Measurements from ENCODE around the gene AP1S1. TPM values are rescaled to one million over a fixed set of nuclear protein-coding genes. Genes with fewer than 3 reads are reported as not detected.

AP1S1 gene
- total and polyA plus RNA-seq, 2 donors: 27.9 to 48.5 TPM

DNA sequence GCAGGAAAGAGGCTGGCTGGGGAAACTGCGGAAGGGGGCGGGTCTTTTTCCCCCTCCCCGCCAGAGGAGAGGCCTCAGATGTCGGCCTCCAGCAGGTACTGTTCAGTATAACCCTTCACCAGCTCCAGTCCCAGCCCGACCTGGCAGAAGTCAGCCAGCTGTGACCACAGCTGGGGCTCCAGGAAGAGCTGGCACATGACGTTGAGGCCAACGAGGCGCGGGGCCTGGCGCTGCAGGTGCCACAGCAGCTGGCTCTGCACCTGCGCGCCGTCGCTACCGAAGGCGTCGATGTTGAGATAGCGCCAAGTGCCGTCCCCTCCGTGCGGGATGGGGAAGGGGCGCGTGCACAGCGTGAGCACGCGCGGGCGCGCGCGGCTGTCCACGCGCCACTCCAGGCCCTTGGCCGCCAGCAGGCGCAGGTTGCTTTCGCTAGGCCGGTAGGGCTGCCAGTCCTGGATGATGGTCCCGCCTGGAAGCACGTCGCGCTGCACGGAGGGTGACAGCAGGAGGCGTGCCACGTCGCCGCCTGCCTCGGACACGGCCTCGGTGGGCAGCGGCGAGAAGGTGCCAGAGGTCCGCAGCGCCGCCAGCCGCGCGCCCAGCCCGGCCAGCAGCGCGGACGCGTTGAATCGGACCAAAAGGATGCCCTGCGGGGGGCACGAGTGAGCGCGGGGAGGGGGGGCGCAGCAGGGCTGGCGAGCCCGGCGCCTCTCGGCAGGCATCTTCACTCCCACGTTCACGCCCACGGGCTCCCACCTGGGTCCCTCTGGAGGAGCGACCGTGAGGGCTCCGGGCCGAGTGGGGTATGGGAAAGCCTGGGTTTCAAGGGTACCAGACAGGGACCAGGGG, 18.0 kb downstream of the AP1S1 start:
- Histone ChIP-seq H3K27me3 (ENCODE audit: control insufficient read depth in 2 of 2, insufficient read depth in 1 of 2, low read length in 1 of 2) (peaks cover 77 to 100% of the 10 kb centered on the region in 2 donors), H3K4me3 (ENCODE audit: low read length in 2 of 2) (no peak overlapping the region)
- DNase-seq (ENCODE audit: low read depth in 6 of 9, low spot score in 9 of 9): peak in 1 of 9 donors; percentile 56

DNA sequence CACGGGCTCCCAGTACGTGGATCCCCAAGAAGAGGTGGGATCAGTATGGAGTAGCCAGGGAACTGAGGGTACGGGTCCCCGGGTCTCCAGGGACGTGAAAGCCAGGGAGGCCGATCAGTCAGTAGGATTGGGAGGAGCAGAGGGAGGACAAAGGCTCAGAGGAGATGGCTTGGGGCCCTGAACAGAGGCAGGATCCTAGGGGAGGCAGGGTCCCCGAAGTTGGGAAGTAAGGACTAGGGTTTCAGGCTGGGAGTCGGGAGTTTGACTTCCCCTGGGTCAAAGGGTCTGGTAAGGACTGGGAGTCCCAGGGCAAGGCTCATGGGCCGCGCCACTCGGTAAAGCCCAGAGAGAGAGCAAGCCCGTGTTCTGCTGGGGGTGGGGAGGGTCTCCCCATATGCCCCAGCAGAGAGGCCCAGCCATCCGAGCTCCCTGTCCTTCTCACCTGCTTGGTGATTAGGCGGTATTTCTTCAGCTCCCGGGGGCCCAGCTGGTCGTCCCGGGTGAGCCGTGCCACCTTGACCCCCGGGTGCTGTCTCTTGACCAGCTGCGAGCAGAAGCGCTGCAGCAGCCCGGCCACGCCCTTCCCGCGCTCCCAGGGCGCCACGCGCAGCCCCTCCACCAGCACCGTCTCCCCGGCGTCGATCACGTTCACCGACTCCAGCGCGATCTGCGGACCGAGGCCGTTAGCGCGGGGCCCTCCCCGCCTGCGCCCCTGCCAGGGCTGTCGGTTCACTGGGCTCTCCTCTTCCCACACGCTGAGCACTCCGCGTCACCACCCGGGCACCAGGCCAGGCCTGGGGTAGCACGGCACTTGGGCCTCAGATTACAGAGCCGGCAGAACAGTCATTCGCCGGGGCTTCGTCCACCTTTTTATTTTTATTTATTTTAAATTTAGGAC, 18.8 kb downstream of the AP1S1 start:
- Histone ChIP-seq H3K36me3 (ENCODE audit: control insufficient read depth in 2 of 2, insufficient read depth in 2 of 2, low read length in 1 of 2) (no peaks in the 10 kb centered on the region), H3K27me3 (ENCODE audit: control insufficient read depth in 2 of 2, insufficient read depth in 1 of 2, low read length in 1 of 2) (peaks cover 76 to 100% of the 10 kb centered on the region in 2 donors), H3K9me3 (ENCODE audit: control insufficient read depth in 2 of 2, insufficient read depth in 1 of 2, low read length in 1 of 2) (peaks cover 19 to 37% of the 10 kb centered on the region in 2 donors), H3K27ac (ENCODE audit: low read depth in 1 of 2, low read length in 1 of 2) (no peak overlapping the region), H3K4me1 (ENCODE audit: control insufficient read depth in 2 of 2, insufficient read depth in 2 of 2, low read length in 2 of 2) (peaks cover 32 to 51% of the 10 kb centered on the region in 2 donors), H3K4me3 (ENCODE audit: low read length in 2 of 2) (no peak overlapping the region)
- DNase-seq (ENCODE audit: low read depth in 6 of 9, low spot score in 9 of 9): no peak
- 5% methylated on average over 53 of the region's 53 CpGs for WGBS

More for the DNA sequence above, 18.0 kb downstream of the AP1S1 start:
- peaks cover 19 to 37% of the 10 kb centered on the region in 2 donors for H3K9me3 ChIP-seq (ENCODE audit: control insufficient read depth in 2 of 2, insufficient read depth in 1 of 2, low read length in 1 of 2)
- H3K27ac ChIP-seq (ENCODE audit: low read depth in 1 of 2, low read length in 1 of 2): no peak overlapping the region
- 6% methylated on average over 79 of the region's 79 CpGs for WGBS
- no peaks in the 10 kb centered on the region for H3K36me3 ChIP-seq (ENCODE audit: control insufficient read depth in 2 of 2, insufficient read depth in 2 of 2, low read length in 1 of 2)
- H3K4me1 ChIP-seq (ENCODE audit: control insufficient read depth in 2 of 2, insufficient read depth in 2 of 2, low read length in 2 of 2): peaks cover 33 to 58% of the 10 kb centered on the region in 2 donors

DNA sequence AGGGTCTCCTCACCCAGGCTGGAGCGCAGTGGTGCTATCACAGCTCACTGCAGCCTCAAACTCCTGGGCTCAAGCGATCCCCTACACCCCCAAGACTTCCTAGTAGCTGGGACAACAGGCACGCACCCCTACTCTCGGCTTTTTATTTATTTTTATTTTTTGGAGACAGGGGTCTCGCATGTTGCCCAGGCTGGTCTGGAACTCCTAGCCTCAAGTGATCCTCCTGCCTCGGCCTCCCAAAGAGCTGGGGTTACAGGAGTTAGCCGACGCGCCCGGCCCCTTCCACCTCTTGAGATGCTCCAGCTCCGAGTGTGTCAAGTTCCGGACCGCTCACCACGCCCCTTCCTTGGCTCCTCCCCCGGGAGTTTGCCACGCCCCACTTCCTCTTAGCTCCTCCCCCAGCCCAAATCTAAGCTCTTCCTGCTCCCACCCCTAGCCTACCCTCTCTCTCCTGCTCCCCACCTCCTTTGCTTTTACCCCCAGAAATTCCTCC, 19.5 kb downstream of the AP1S1 start:
- Histone ChIP-seq H3K4me1 (ENCODE audit: control insufficient read depth in 2 of 2, insufficient read depth in 2 of 2, low read length in 2 of 2) (peaks cover 32 to 49% of the 10 kb centered on the region in 2 donors), H3K27me3 (ENCODE audit: control insufficient read depth in 2 of 2, insufficient read depth in 1 of 2, low read length in 1 of 2) (peaks cover 72 to 100% of the 10 kb centered on the region in 2 donors), H3K9me3 (ENCODE audit: control insufficient read depth in 2 of 2, insufficient read depth in 1 of 2, low read length in 1 of 2) (peaks cover 19 to 37% of the 10 kb centered on the region in 2 donors), H3K36me3 (ENCODE audit: control insufficient read depth in 2 of 2, insufficient read depth in 2 of 2, low read length in 1 of 2) (no peaks in the 10 kb centered on the region), H3K4me3 (ENCODE audit: low read length in 2 of 2) (no peak overlapping the region), H3K27ac (ENCODE audit: low read depth in 1 of 2, low read length in 1 of 2) (no peak overlapping the region)
- no peak for DNase-seq (ENCODE audit: low read depth in 6 of 9, low spot score in 9 of 9)
- WGBS: 10% methylated on average over 16 of the region's 16 CpGs

DNA sequence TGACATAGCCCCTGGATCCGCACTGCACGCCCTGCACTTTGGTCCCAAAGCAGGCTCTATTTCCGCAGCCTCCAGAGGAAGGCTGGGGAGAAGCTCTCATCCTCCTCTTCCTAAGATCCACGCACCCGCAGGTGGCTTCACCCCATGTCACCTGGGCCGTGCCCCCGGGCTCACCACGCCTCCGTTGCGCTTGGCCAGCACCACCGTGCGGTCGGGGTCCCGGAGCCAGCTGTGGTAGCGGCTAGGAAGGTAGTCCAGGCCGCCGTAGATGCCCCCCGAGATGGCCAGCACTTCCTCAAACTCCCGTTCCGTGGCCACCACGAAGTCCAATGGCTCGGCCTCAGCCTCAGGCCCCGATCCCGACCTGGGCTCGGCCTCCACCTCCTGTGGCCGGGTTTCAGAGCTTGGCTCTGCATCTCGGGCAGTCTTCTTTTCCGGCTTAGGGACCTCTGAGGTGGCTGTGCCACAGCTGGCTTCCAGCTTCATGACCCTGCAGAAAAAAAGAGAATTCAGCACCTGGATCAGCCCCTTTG, 20.1 kb downstream of the AP1S1 start:
- 6% methylated on average over 28 of the region's 28 CpGs for WGBS
- DNase-seq (ENCODE audit: low read depth in 6 of 9, low spot score in 9 of 9): no peak
- Histone ChIP-seq H3K27ac (ENCODE audit: low read depth in 1 of 2, low read length in 1 of 2) (no peak overlapping the region), H3K36me3 (ENCODE audit: control insufficient read depth in 2 of 2, insufficient read depth in 2 of 2, low read length in 1 of 2) (no peaks in the 10 kb centered on the region), H3K9me3 (ENCODE audit: control insufficient read depth in 2 of 2, insufficient read depth in 1 of 2, low read length in 1 of 2) (peaks cover 19 to 34% of the 10 kb centered on the region in 2 donors), H3K4me3 (ENCODE audit: low read length in 2 of 2) (no peak overlapping the region), H3K27me3 (ENCODE audit: control insufficient read depth in 2 of 2, insufficient read depth in 1 of 2, low read length in 1 of 2) (peaks cover 71 to 100% of the 10 kb centered on the region in 2 donors), H3K4me1 (ENCODE audit: control insufficient read depth in 2 of 2, insufficient read depth in 2 of 2, low read length in 2 of 2) (peaks cover 30 to 44% of the 10 kb centered on the region in 2 donors)

DNA sequence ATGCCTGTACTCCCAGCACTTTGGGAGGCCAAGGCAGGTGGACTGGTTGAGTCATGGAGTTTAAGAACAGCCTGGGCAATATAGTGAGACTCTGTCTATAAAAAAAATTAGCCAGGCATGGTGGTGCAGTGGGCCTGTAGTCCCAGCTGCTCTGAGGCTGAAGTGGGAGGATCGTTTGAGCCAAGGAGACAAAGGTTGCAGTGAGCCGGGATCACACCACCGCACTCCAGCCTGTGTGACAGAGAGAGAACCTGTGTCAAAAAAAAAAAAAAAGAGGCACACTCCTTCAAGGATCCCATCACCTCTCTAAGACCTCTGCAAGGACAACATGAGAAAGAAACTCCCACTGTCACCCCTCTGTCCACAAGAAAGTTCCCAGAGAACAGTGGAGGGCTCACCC, 21.4 kb downstream of the AP1S1 start:
- Histone ChIP-seq H3K4me3 (ENCODE audit: low read length in 2 of 2) (no peak overlapping the region), H3K9me3 (ENCODE audit: control insufficient read depth in 2 of 2, insufficient read depth in 1 of 2, low read length in 1 of 2) (peaks cover 19 to 33% of the 10 kb centered on the region in 2 donors), H3K4me1 (ENCODE audit: control insufficient read depth in 2 of 2, insufficient read depth in 2 of 2, low read length in 2 of 2) (peaks cover 18 to 31% of the 10 kb centered on the region in 2 donors), H3K36me3 (ENCODE audit: control insufficient read depth in 2 of 2, insufficient read depth in 2 of 2, low read length in 1 of 2) (no peaks in the 10 kb centered on the region), H3K27me3 (ENCODE audit: control insufficient read depth in 2 of 2, insufficient read depth in 1 of 2, low read length in 1 of 2) (peaks cover 76 to 100% of the 10 kb centered on the region in 2 donors), H3K27ac (ENCODE audit: low read depth in 1 of 2, low read length in 1 of 2) (no peak overlapping the region)
- DNase-seq (ENCODE audit: low read depth in 6 of 9, low spot score in 9 of 9): no peak
- WGBS: 37% methylated on average over 3 of the region's 3 CpGs

DNA sequence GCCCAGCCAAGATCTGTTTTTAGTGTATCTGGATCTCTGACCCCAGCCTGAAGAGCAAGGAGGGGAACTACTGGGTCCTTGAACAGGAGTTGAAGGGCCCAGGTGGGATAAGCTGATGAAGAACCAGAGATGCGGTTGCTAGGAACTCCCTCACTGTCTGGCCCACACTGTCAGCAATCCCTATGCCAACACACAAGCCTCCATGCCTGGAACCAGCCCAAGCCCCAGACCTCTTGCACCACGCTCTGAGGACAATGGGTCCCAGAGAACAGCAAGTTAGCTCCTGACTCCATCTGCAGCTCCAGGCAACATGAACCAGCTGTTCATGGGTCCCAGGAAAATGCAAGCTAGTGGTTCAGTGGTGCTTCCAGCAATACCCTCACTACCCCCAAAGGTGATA, 23.4 kb downstream of the AP1S1 start:
- H3K27me3 ChIP-seq (ENCODE audit: control insufficient read depth in 2 of 2, insufficient read depth in 1 of 2, low read length in 1 of 2): peaks cover 83 to 100% of the 10 kb centered on the region in 2 donors
- 79% methylated on average over 2 of the region's 2 CpGs for WGBS
- peaks cover 0 to 15% of the 10 kb centered on the region in 2 donors for H3K4me1 ChIP-seq (ENCODE audit: control insufficient read depth in 2 of 2, insufficient read depth in 2 of 2, low read length in 2 of 2)
- H3K4me3 ChIP-seq (ENCODE audit: low read length in 2 of 2): no peak overlapping the region
- no peak for DNase-seq (ENCODE audit: low read depth in 6 of 9, low spot score in 9 of 9)
- H3K9me3 ChIP-seq (ENCODE audit: control insufficient read depth in 2 of 2, insufficient read depth in 1 of 2, low read length in 1 of 2): peaks cover 13 to 19% of the 10 kb centered on the region in 2 donors
- no peak overlapping the region for H3K27ac ChIP-seq (ENCODE audit: low read depth in 1 of 2, low read length in 1 of 2)
- no peaks in the 10 kb centered on the region for H3K36me3 ChIP-seq (ENCODE audit: control insufficient read depth in 2 of 2, insufficient read depth in 2 of 2, low read length in 1 of 2)

DNA sequence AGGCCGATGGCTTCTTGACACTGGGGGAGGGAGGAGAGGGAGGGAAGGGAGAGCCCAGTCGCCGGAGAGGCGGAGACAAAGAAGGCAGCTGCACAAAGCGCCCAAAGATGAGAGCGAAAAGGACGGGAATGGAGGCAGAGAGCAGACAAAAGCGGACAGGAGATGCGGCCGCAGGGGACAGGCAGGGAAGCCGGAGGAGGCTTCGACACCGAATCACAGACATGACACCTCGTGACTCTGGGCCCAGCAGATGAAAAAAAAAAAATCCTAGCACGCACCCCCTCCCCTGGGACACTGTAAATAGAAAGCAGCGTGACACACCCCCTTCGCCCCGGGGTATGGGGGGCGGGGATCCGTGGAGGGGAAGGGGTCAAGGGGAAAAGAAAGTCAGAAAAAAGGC, 24.8 kb downstream of the AP1S1 start:
- peaks cover 3 to 5% of the 10 kb centered on the region in 2 donors for H3K9me3 ChIP-seq (ENCODE audit: control insufficient read depth in 2 of 2, insufficient read depth in 1 of 2, low read length in 1 of 2)
- no peak overlapping the region for H3K27ac ChIP-seq (ENCODE audit: low read depth in 1 of 2, low read length in 1 of 2)
- H3K4me1 ChIP-seq (ENCODE audit: control insufficient read depth in 2 of 2, insufficient read depth in 2 of 2, low read length in 2 of 2): peaks cover 0 to 6% of the 10 kb centered on the region in 2 donors
- DNase-seq (ENCODE audit: low read depth in 6 of 9, low spot score in 9 of 9): no peak
- H3K4me3 ChIP-seq (ENCODE audit: low read length in 2 of 2): no peak overlapping the region
- H3K27me3 ChIP-seq (ENCODE audit: control insufficient read depth in 2 of 2, insufficient read depth in 1 of 2, low read length in 1 of 2): peaks cover 71 to 93% of the 10 kb centered on the region in 2 donors
- 4% methylated on average over 20 of the region's 20 CpGs for WGBS
- no peaks in the 10 kb centered on the region for H3K36me3 ChIP-seq (ENCODE audit: control insufficient read depth in 2 of 2, insufficient read depth in 2 of 2, low read length in 1 of 2)

DNA sequence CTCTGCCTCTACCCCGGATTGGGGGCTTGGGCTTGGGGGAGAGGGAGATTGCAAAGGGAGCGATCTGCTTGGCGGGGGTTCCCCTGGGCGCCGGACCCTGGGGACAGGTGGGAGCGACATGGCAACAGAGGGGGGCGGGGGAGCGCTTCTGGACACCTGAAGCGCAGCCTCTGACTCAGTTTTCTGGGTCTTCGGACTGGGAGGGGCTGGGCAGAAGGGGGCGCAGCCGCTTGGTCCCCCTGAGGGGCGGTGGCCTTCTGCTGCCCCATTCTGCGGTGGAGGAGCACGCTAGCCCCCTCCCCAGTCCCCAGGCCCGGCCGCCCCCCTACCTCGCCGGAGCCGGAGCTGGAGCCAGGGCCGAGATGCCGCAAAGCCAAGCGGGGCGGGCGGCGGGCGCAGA, 25.4 kb downstream of the AP1S1 start:
- DNase-seq (ENCODE audit: low read depth in 6 of 9, low spot score in 9 of 9): no peak
- no peak overlapping the region for H3K27ac ChIP-seq (ENCODE audit: low read depth in 1 of 2, low read length in 1 of 2)
- H3K4me1 ChIP-seq (ENCODE audit: control insufficient read depth in 2 of 2, insufficient read depth in 2 of 2, low read length in 2 of 2): no peaks in the 10 kb centered on the region
- no peaks in the 10 kb centered on the region for H3K36me3 ChIP-seq (ENCODE audit: control insufficient read depth in 2 of 2, insufficient read depth in 2 of 2, low read length in 1 of 2)
- WGBS: 4% methylated on average over 27 of the region's 27 CpGs
- H3K4me3 ChIP-seq (ENCODE audit: low read length in 2 of 2): no peak overlapping the region
- no peaks in the 10 kb centered on the region for H3K9me3 ChIP-seq (ENCODE audit: control insufficient read depth in 2 of 2, insufficient read depth in 1 of 2, low read length in 1 of 2)
- peaks cover 65 to 91% of the 10 kb centered on the region in 2 donors for H3K27me3 ChIP-seq (ENCODE audit: control insufficient read depth in 2 of 2, insufficient read depth in 1 of 2, low read length in 1 of 2)

All from thymus (tissue), 11 donors.